ENCODE measurements around the gene ADAM23. TPM values are rescaled to one million over a fixed set of nuclear protein-coding genes. Genes with fewer than 3 reads are reported as not detected.

Gene ADAM23
- polyA plus RNA-seq, 1 donor (not counting 4 experiments of a cell fraction or from before 2014, with no cell fraction given): 1.3 TPM

DNA sequence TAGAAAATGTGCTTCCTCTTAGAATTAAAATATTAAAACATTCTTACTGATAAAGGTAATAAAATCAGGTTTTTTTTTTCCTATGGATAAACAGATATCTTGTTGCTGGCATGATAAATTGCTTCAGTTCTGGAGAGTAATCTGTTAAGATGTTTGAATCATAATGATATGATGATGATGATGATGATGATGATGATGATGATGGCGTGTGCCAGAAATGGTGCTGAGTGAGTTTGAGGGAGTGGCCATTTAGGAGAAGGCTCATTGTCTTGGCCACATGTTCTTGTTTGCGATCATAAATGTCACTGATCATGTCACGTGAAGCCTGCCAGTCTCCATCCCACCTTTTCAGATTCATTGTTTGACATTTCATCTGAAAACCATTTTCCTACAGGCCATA lies 35.0 kb downstream of the ADAM23 start:
- no peaks in the 10 kb centered on the region for H4K20me1 ChIP-seq (ENCODE audit: control insufficient read depth, extremely low read depth, insufficient read depth, low read length)
- no peak for FAIRE-seq
- no peaks in the 10 kb centered on the region for H3K27me3 ChIP-seq (ENCODE audit: control insufficient read depth, extremely low read depth, insufficient read depth, low read length)
- H2AFZ ChIP-seq (ENCODE audit: control insufficient read depth, low read length): no peak overlapping the region
- no peaks in the 10 kb centered on the region for H3K36me3 ChIP-seq (ENCODE audit: control insufficient read depth in 2 of 2, extremely low read depth in 1 of 2, insufficient read depth in 2 of 2, low read length in 2 of 2)
- H3K27ac ChIP-seq (ENCODE audit: control insufficient read depth, insufficient read depth, low read length): no peak overlapping the region
- H3K9me1 ChIP-seq (ENCODE audit: control insufficient read depth, extremely low read depth, insufficient read depth, low read length): no peaks in the 10 kb centered on the region
- no peak for TF ChIP-seq EZH2 (IDR thresholded peaks at IDR 0.05; ENCODE audit: low read length)
- TF ChIP-seq, protein P1, sequence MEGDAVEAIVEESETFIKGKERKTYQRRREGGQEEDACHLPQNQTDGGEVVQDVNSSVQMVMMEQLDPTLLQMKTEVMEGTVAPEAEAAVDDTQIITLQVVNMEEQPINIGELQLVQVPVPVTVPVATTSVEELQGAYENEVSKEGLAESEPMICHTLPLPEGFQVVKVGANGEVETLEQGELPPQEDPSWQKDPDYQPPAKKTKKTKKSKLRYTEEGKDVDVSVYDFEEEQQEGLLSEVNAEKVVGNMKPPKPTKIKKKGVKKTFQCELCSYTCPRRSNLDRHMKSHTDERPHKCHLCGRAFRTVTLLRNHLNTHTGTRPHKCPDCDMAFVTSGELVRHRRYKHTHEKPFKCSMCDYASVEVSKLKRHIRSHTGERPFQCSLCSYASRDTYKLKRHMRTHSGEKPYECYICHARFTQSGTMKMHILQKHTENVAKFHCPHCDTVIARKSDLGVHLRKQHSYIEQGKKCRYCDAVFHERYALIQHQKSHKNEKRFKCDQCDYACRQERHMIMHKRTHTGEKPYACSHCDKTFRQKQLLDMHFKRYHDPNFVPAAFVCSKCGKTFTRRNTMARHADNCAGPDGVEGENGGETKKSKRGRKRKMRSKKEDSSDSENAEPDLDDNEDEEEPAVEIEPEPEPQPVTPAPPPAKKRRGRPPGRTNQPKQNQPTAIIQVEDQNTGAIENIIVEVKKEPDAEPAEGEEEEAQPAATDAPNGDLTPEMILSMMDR (optimal IDR thresholded peaks at IDR 0.05 in 1 of 3, IDR thresholded peaks at IDR 0.05 in 1 of 3, conservative IDR thresholded peaks at IDR 0.05 in 1 of 3; ENCODE audit: extremely low read depth in 1 of 3, insufficient read depth in 2 of 3, low read length in 3 of 3): no peak
- H3K4me3 ChIP-seq (ENCODE audit: control insufficient read depth in 2 of 3, extremely low read depth in 1 of 3, insufficient read depth in 2 of 3, low read depth in 1 of 3, low read length in 3 of 3): no peak overlapping the region
- H3K9me3 ChIP-seq (ENCODE audit: control insufficient read depth, low read depth, low read length): no peaks in the 10 kb centered on the region
- peaks cover 8% of the 10 kb centered on the region for H3K4me1 ChIP-seq (ENCODE audit: control insufficient read depth, extremely low read depth, insufficient read depth, low read length)
- H3K4me2 ChIP-seq (ENCODE audit: control insufficient read depth, extremely low read depth, insufficient read depth, low read depth, low read length): no peak overlapping the region
- dilution Hi-C loops (cut with MboI; ENCODE audit: extremely low pct_ligation_motif_present, low sequenced_read_pairs): no loop called here
- no peak for DNase-seq (ENCODE audit: low read depth, low spot score)
- H3K9ac ChIP-seq (ENCODE audit: control insufficient read depth, extremely low read depth, insufficient read depth, low read length): no peak overlapping the region
- no peaks in the 10 kb centered on the region for H3K79me2 ChIP-seq (ENCODE audit: control insufficient read depth, insufficient read depth, low read length)

DNA sequence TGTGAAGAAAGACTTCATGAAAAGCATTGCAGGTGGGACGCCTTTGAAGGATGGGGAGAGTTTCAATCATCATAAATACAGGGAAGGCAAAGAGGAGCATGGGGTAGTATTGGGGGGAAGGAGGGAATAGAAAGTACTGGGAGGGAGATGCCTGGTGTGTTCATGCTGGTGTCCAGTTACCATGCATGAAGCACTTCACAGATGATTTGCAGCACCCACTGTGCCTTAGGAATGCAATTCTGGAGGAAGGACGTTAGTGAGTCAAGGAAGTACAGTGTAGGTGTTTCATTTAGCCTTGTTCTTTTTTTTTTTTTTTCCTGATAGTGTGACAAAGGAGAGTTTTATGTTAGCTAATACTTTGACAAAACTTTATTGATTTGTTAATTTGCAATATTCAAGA lies 36.8 kb downstream of the ADAM23 start:
- DNase-seq (ENCODE audit: low read depth, low spot score): no peak

More for the DNA sequence above, 36.8 kb downstream of the ADAM23 start:
- no peaks in the 10 kb centered on the region for H3K79me2 ChIP-seq (ENCODE audit: control insufficient read depth, insufficient read depth, low read length)
- H3K9ac ChIP-seq (ENCODE audit: control insufficient read depth, extremely low read depth, insufficient read depth, low read length): no peak overlapping the region
- H3K4me2 ChIP-seq (ENCODE audit: control insufficient read depth, extremely low read depth, insufficient read depth, low read depth, low read length): no peak overlapping the region
- no peak for FAIRE-seq
- H3K36me3 ChIP-seq (ENCODE audit: control insufficient read depth in 2 of 2, extremely low read depth in 1 of 2, insufficient read depth in 2 of 2, low read length in 2 of 2): no peaks in the 10 kb centered on the region
- no peaks in the 10 kb centered on the region for H4K20me1 ChIP-seq (ENCODE audit: control insufficient read depth, extremely low read depth, insufficient read depth, low read length)
- peaks cover 8% of the 10 kb centered on the region for H3K4me1 ChIP-seq (ENCODE audit: control insufficient read depth, extremely low read depth, insufficient read depth, low read length)
- H3K9me1 ChIP-seq (ENCODE audit: control insufficient read depth, extremely low read depth, insufficient read depth, low read length): no peaks in the 10 kb centered on the region
- dilution Hi-C loops (cut with MboI; ENCODE audit: extremely low pct_ligation_motif_present, low sequenced_read_pairs): no loop called here
- no peak overlapping the region for H2AFZ ChIP-seq (ENCODE audit: control insufficient read depth, low read length)
- no peak overlapping the region for H3K27ac ChIP-seq (ENCODE audit: control insufficient read depth, insufficient read depth, low read length)
- TF ChIP-seq, protein P1 (optimal IDR thresholded peaks at IDR 0.05 in 1 of 3, IDR thresholded peaks at IDR 0.05 in 1 of 3, conservative IDR thresholded peaks at IDR 0.05 in 1 of 3; ENCODE audit: extremely low read depth in 1 of 3, insufficient read depth in 2 of 3, low read length in 3 of 3): no peak
- TF ChIP-seq EZH2 (IDR thresholded peaks at IDR 0.05; ENCODE audit: low read length): no peak
- no peak overlapping the region for H3K4me3 ChIP-seq (ENCODE audit: control insufficient read depth in 2 of 3, extremely low read depth in 1 of 3, insufficient read depth in 2 of 3, low read depth in 1 of 3, low read length in 3 of 3)
- no peaks in the 10 kb centered on the region for H3K27me3 ChIP-seq (ENCODE audit: control insufficient read depth, extremely low read depth, insufficient read depth, low read length)
- H3K9me3 ChIP-seq (ENCODE audit: control insufficient read depth, low read depth, low read length): no peaks in the 10 kb centered on the region

Measured in keratinocyte (primary cell).